HG02943 (cell line): Measurements from ENCODE around the gene NLRX1.
"Not testable (repeated sequence)": the region's sequence is repeated elsewhere in the genome, so short reads cannot be mapped to it uniquely, and the experiment has no call there.

ENCODE experiments used
- ATAC-seq: cut with Tn5 transposase; IDR thresholded peaks from one replicate; pipeline ENCODE4 v1.9.1; 2021; ENCODE audit warnings: mild to moderate bottlenecking, low read depth, moderate library complexity; ENCODE audit not compliant: unreplicated experiment

Gene NLRX1

GRCh38 chr11:119168471-119169281 lies at the start of gene NLRX1:
NLRX1 (plus strand) TSS chr11:119168725; CDS start chr11:119171404, 2,679 bp downstream.
- ATAC-seq: peak; percentile 78

- no peak for ATAC-seq
Observed at GRCh38 chr11:119118946-119119345, 49.6 kb upstream of the NLRX1 start.

- no peak for ATAC-seq
Observed at GRCh38 chr11:119120639-119121007, 47.9 kb upstream of the NLRX1 start.

GRCh38 chr11:119121008-119121810 lies 47.3 kb upstream of the NLRX1 start, which contains the start of gene HINFP:
HINFP (plus strand) TSS chr11:119121580; CDS start chr11:119126945, 5,365 bp downstream.
- ATAC-seq: peak; percentile 95

GRCh38 chr11:119121811-119122124 lies 46.8 kb upstream of the NLRX1 start:
- ATAC-seq: peak; percentile 11

GRCh38 chr11:119125821-119126220 lies 42.7 kb upstream of the NLRX1 start:
- ATAC-seq: no peak

- ATAC-seq: no peak
Observed at GRCh38 chr11:119126675-119127268, 41.8 kb upstream of the NLRX1 start.

- no peak for ATAC-seq
Observed at GRCh38 chr11:119130662-119131061, 37.9 kb upstream of the NLRX1 start.

- no peak for ATAC-seq
Observed at GRCh38 chr11:119134389-119134978, 34.0 kb upstream of the NLRX1 start.

- not testable (repeated sequence) for ATAC-seq
Observed at GRCh38 chr11:119139276-119139675, 29.2 kb upstream of the NLRX1 start.

GRCh38 chr11:119144825-119145486 lies 23.6 kb upstream of the NLRX1 start:
- ATAC-seq: no peak

- ATAC-seq: no peak
Observed at GRCh38 chr11:119145551-119145950, 23.0 kb upstream of the NLRX1 start.

- ATAC-seq: no peak
Observed at GRCh38 chr11:119147604-119148333, 20.8 kb upstream of the NLRX1 start.

GRCh38 chr11:119148720-119149017 lies 19.9 kb upstream of the NLRX1 start:
- no peak for ATAC-seq

GRCh38 chr11:119149018-119149785 lies 19.3 kb upstream of the NLRX1 start, which contains the start of gene ABCG4:
ABCG4 (plus strand) TSS chr11:119149052; CDS start chr11:119149966, 914 bp downstream.
- ATAC-seq: no peak

- no peak for ATAC-seq
Observed at GRCh38 chr11:119149786-119150275, 18.7 kb upstream of the NLRX1 start.

GRCh38 chr11:119152043-119152442 lies 16.5 kb upstream of the NLRX1 start:
- no peak for ATAC-seq

- ATAC-seq: no peak
Observed at GRCh38 chr11:119152604-119153003, 15.9 kb upstream of the NLRX1 start.
